NCI-H524 treated with DMSO at 0.1 percent for 48 hours (cell line): ENCODE data around the gene RCOR1.
A peak's percentile ranks its signal among the peaks of the same experiment; 100 is the strongest.
"Not testable (repeated sequence)": the region's sequence is repeated elsewhere in the genome, so short reads cannot be mapped to it uniquely, and the experiment has no call there.

Experiments
- DNase-seq: peaks from one replicate; lab custom pipeline; 2025; lab: John Stamatoyannopoulos, UW

Gene RCOR1

GRCh38 chr14:102593061-102593824, 794 bp downstream of the RCOR1 start:
- DNase-seq: no peak

- DNase-seq: no peak
Measured at GRCh38 chr14:102593825-102594137, 1.3 kb downstream of the RCOR1 start.

GRCh38 chr14:102594514-102595175, 2.2 kb downstream of the RCOR1 start:
- DNase-seq: peak; percentile 62

- no peak for DNase-seq
Measured at GRCh38 chr14:102601378-102601925, 9.0 kb downstream of the RCOR1 start.

GRCh38 chr14:102602421-102603292, 10.2 kb downstream of the RCOR1 start:
- DNase-seq: no peak

- DNase-seq: no peak
Measured at GRCh38 chr14:102603293-102603907, 11.0 kb downstream of the RCOR1 start.

GRCh38 chr14:102604183-102604582, 11.7 kb downstream of the RCOR1 start:
- DNase-seq: no peak

GRCh38 chr14:102605029-102605428, 12.6 kb downstream of the RCOR1 start:
- DNase-seq: no peak

- no peak for DNase-seq
Measured at GRCh38 chr14:102606296-102606695, 13.8 kb downstream of the RCOR1 start.

- DNase-seq: no peak
Measured at GRCh38 chr14:102608064-102608446, 15.6 kb downstream of the RCOR1 start.

- DNase-seq: no peak
Measured at GRCh38 chr14:102610968-102611811, 18.7 kb downstream of the RCOR1 start.

GRCh38 chr14:102616318-102616717, 23.9 kb downstream of the RCOR1 start:
- DNase-seq: no peak

- no peak for DNase-seq
Measured at GRCh38 chr14:102616799-102617198, 24.4 kb downstream of the RCOR1 start.

GRCh38 chr14:102619012-102619411, 26.6 kb downstream of the RCOR1 start:
- not testable (repeated sequence) for DNase-seq

- DNase-seq: no peak
Measured at GRCh38 chr14:102620413-102620812, 28.0 kb downstream of the RCOR1 start.

GRCh38 chr14:102622262-102622885, 29.9 kb downstream of the RCOR1 start:
- DNase-seq: no peak

- DNase-seq: no peak
Measured at GRCh38 chr14:102624666-102625065, 32.2 kb downstream of the RCOR1 start.

- no peak for DNase-seq
Measured at GRCh38 chr14:102625564-102626296, 33.3 kb downstream of the RCOR1 start.

GRCh38 chr14:102626530-102626929, 34.1 kb downstream of the RCOR1 start:
- no peak for DNase-seq

GRCh38 chr14:102629011-102629444, 36.6 kb downstream of the RCOR1 start:
- no peak for DNase-seq
